MM.1S (cell line): ENCODE data around the gene MARCHF9.

Experiments
- CTCF ChIP-seq: fragments of 300-600 bp; sonication (generic); IDR thresholded peaks from 2 replicates; pipeline ENCODE4 v1.5.1; 2016; ENCODE audit warnings: antibody characterized with exemption, low read length, mixed read lengths
- EZH2phosphoT487 ChIP-seq: fragments of 300-600 bp; sonication (generic); IDR thresholded peaks from 2 replicates; pipeline ENCODE4 v1.6.1; 2018; ENCODE audit warnings: antibody characterized with exemption, low read length

- no peak for TF ChIP-seq CTCF
- no peak for TF ChIP-seq EZH2phosphoT487
Measured at GRCh38 chr12:57775044-57775443, 20.1 kb downstream of the MARCHF9 start.
